ENCODE results near the gene TTL. TPM values are rescaled to one million over a fixed set of nuclear protein-coding genes. Genes with fewer than 3 reads are reported as not detected.

Gene TTL
- total and polyA plus RNA-seq, 10 donors = 8.1 to 29.8 (median 23.8) TPM

DNA sequence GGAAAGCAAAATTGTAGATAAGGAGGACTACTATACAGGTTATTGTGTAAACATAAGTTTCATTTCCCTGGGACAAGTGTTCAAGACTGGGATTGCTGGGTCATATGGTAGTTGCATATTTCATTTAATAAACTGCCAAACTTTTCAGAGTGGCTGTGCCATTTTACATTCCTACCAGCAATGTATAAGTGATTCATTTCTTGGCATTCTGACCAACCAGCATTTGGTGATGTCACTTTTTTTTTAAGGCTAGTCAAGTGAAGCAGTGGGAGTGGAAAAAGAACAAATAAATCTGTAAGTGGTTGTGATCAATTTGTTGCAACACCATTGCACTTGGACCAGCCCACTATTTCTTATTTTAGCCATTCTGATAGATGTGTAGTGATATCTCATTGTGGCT, 97.3 kb downstream of the TTL start:
- no peak overlapping the region for H3K4me3 ChIP-seq
- H3K27ac ChIP-seq = no peak overlapping the region
- H3K36me3 ChIP-seq = peaks cover 0 to 32% (median 24%) of the 10 kb centered on the region in 6 donors
- intact Hi-C loops (cut with DNase I; ENCODE audit: low total_unique reads) = no loop called here
- H3K27me3 ChIP-seq (replicated peaks in 1 of 7) = no peaks in the 10 kb centered on the region
- no peak for DNase-seq
- no peak for TF ChIP-seq POLR2AphosphoS5 (IDR thresholded peaks at IDR 0.05)
- TF ChIP-seq POLR2A (IDR thresholded peaks at IDR 0.05) = no peak
- TF ChIP-seq, protein P1, sequence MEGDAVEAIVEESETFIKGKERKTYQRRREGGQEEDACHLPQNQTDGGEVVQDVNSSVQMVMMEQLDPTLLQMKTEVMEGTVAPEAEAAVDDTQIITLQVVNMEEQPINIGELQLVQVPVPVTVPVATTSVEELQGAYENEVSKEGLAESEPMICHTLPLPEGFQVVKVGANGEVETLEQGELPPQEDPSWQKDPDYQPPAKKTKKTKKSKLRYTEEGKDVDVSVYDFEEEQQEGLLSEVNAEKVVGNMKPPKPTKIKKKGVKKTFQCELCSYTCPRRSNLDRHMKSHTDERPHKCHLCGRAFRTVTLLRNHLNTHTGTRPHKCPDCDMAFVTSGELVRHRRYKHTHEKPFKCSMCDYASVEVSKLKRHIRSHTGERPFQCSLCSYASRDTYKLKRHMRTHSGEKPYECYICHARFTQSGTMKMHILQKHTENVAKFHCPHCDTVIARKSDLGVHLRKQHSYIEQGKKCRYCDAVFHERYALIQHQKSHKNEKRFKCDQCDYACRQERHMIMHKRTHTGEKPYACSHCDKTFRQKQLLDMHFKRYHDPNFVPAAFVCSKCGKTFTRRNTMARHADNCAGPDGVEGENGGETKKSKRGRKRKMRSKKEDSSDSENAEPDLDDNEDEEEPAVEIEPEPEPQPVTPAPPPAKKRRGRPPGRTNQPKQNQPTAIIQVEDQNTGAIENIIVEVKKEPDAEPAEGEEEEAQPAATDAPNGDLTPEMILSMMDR (IDR thresholded peaks at IDR 0.05 in 8 of 11, conservative IDR thresholded peaks at IDR 0.05 in 3 of 11) = no peak
- peaks cover 0 to 21% (median 8%) of the 10 kb centered on the region in 6 donors for H3K4me1 ChIP-seq
- H3K9me3 ChIP-seq = no peaks in the 10 kb centered on the region

DNA sequence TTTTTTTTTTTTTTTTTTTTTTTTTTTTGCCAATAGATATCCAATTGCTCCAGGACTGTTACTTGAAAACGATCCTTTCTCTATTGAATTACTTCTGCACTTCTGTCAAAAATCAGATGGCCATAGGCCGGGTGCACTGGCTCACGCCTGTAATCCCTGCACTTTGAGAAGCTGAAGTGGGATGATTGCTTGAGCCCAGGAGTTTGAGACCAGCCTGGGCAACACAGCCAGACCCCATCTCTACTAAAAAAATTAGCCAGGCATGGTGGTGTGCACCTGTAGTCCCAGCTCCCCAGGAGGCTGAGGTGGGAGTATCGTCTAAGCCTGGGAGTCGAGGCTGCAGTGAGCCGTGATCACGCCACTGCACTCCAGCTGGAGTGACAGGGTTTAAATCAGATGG, 98.1 kb downstream of the TTL start:
- H3K36me3 ChIP-seq = peaks cover 0 to 23% (median 16%) of the 10 kb centered on the region in 6 donors
- H3K27me3 ChIP-seq (replicated peaks in 1 of 7) = no peaks in the 10 kb centered on the region
- H3K4me3 ChIP-seq = no peak overlapping the region
- no peak overlapping the region for H3K27ac ChIP-seq
- 92 to 97% (median 93%) methylated on average over 7 of the region's 7 CpGs for WGBS, 5 donors
- DNase-seq = no peak
- no peaks in the 10 kb centered on the region for H3K9me3 ChIP-seq
- intact Hi-C loops (cut with DNase I; ENCODE audit: low total_unique reads) = loop anchor here (10.0 kb wide), 1 partner anchor 95 kb away; the partner anchor contains the start of gene TTL
- peaks cover 2 to 25% (median 12%) of the 10 kb centered on the region in 6 donors for H3K4me1 ChIP-seq
- TF ChIP-seq POLR2A (IDR thresholded peaks at IDR 0.05) (no peak), POLR2AphosphoS5 (IDR thresholded peaks at IDR 0.05) (no peak)
- TF ChIP-seq, protein P1 (IDR thresholded peaks at IDR 0.05 in 8 of 11, conservative IDR thresholded peaks at IDR 0.05 in 3 of 11) = no peak

DNA sequence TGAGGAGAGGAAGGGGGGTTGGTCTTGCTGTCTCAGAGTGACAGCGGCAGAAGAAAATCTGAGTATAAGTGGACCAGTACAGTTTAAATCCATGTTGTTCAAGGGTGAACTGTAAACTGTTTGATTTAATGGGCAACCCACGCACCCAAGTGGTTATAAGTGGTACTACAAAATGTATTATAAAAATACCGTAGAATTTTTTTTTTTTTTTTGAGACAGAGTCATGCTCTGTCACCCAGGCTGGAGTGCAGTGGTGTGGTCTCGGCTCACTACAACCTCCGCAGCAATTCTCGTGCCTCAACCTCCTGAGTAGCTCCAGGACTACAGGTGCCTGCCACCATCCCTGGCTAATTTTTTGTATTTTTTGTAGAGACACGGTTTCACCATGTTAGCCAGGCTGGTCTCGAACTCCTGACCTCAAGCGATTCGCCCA, 100.4 kb downstream of the TTL start:
- intact Hi-C loops (cut with DNase I; ENCODE audit: low total_unique reads) = loop anchor here (10.0 kb wide), 1 partner anchor 98 kb away; the partner anchor contains the start of gene TTL
- no peak for DNase-seq
- Histone ChIP-seq H3K36me3 (peaks cover 0 to 16% (median 3%) of the 10 kb centered on the region in 6 donors), H3K4me1 (peaks cover 9 to 40% (median 24%) of the 10 kb centered on the region in 6 donors), H3K4me3 (no peak overlapping the region), H3K27me3 (replicated peaks in 1 of 7) (no peaks in the 10 kb centered on the region), H3K9me3 (no peaks in the 10 kb centered on the region), H3K27ac (no peak overlapping the region)
- 37 to 41% (median 39%) methylated on average over 10 of the region's 10 CpGs for WGBS, 5 donors
- TF ChIP-seq, protein P1 (IDR thresholded peaks at IDR 0.05 in 8 of 11, conservative IDR thresholded peaks at IDR 0.05 in 3 of 11) = peak in 9 of 11 experiments; percentile 32 to 68 (median 54)
- TF ChIP-seq POLR2A (IDR thresholded peaks at IDR 0.05) = no peak

DNA sequence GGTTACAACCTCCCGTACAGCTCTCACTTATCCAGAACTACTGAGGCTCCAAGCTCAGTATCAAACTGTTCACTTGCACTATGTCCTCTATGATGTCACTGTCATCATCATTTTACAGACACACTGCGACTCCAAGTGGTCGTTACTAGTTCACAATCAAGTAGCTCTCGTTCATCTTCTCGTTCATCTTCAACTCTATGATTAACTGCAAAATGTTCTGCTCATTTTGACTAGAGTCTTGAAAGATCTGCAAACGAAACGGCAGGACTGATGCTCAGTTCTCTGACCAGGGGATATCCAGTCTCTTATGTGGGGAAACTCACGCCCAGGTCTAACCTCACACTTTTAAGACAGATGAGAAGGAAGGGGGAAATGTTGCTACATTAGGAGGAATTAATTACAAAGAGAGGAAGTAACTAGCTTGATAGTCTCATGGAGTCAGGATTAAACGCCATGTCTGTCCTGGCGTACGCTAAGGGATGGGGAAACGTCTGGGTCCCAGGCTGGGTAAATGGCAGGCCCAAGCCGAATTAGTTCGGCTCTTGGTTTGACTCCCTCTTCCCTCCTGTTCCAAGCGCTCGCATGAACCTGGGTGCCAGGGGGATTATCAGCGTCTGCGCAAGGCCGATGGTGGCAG, 101.7 kb downstream of the TTL start:
- WGBS, 5 donors = 51 to 66% (median 56%) methylated on average over 16 to 19 of the region's 19 CpGs
- peak overlapping the region; percentile 90 to 97 (median 96) for H3K27ac ChIP-seq
- H3K36me3 ChIP-seq = peaks cover 0 to 28% (median 6%) of the 10 kb centered on the region in 6 donors
- H3K4me1 ChIP-seq = peaks cover 9 to 49% (median 29%) of the 10 kb centered on the region in 6 donors
- intact Hi-C loops (cut with DNase I; ENCODE audit: low total_unique reads) = loop anchor here (10.0 kb wide), 1 partner anchor 99 kb away; the partner anchor contains the start of gene TTL
- no peaks in the 10 kb centered on the region for H3K9me3 ChIP-seq
- H3K4me3 ChIP-seq = peak overlapping the region; percentile 38 to 85 (median 56)
- H3K27me3 ChIP-seq (replicated peaks in 1 of 7) = no peaks in the 10 kb centered on the region
- TF ChIP-seq, protein P1 (IDR thresholded peaks at IDR 0.05 in 8 of 11, conservative IDR thresholded peaks at IDR 0.05 in 3 of 11) = peak in 1 of 11 experiments; percentile 17
- no peak for TF ChIP-seq POLR2AphosphoS5 (IDR thresholded peaks at IDR 0.05)
- DNase-seq = no peak

Data from spleen (tissue), 11 donors.